ENCODE results near the gene DIAPH2. TPM values are rescaled to one million over a fixed set of nuclear protein-coding genes. Genes with fewer than 3 reads are reported as not detected.

DIAPH2 gene
- total RNA-seq, 4 donors from 2014 or later: 41.8 to 64.5 (median 54.5) TPM

GRCh38 chrX:96971812-96972211 is 287.2 kb downstream of the DIAPH2 start:
- no peak overlapping the region for H3K27ac ChIP-seq (replicated peaks in 1 of 4)
- intact Hi-C loops (cut with DNase I): no loop called here
- H3K9me3 ChIP-seq: peaks cover 0 to 6% (median 0%) of the 10 kb centered on the region in 4 donors
- H3K27me3 ChIP-seq: no peaks in the 10 kb centered on the region
- WGBS: 52% methylated on average over 4 of the region's 4 CpGs
- DNase-seq (ENCODE audit: extremely low spot score): no peak
- no peaks in the 10 kb centered on the region for H3K4me1 ChIP-seq
- no peak overlapping the region for H3K4me3 ChIP-seq
- TF ChIP-seq POLR2AphosphoS5 (IDR thresholded peaks at IDR 0.05): no peak
- no peak for TF ChIP-seq POLR2A (IDR thresholded peaks at IDR 0.05; ENCODE audit: low read depth)
- no peak for TF ChIP-seq EP300 (IDR thresholded peaks at IDR 0.05)
- TF ChIP-seq, protein P1, sequence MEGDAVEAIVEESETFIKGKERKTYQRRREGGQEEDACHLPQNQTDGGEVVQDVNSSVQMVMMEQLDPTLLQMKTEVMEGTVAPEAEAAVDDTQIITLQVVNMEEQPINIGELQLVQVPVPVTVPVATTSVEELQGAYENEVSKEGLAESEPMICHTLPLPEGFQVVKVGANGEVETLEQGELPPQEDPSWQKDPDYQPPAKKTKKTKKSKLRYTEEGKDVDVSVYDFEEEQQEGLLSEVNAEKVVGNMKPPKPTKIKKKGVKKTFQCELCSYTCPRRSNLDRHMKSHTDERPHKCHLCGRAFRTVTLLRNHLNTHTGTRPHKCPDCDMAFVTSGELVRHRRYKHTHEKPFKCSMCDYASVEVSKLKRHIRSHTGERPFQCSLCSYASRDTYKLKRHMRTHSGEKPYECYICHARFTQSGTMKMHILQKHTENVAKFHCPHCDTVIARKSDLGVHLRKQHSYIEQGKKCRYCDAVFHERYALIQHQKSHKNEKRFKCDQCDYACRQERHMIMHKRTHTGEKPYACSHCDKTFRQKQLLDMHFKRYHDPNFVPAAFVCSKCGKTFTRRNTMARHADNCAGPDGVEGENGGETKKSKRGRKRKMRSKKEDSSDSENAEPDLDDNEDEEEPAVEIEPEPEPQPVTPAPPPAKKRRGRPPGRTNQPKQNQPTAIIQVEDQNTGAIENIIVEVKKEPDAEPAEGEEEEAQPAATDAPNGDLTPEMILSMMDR (IDR thresholded peaks at IDR 0.05): no peak
- H3K36me3 ChIP-seq: no peaks in the 10 kb centered on the region

DNA sequence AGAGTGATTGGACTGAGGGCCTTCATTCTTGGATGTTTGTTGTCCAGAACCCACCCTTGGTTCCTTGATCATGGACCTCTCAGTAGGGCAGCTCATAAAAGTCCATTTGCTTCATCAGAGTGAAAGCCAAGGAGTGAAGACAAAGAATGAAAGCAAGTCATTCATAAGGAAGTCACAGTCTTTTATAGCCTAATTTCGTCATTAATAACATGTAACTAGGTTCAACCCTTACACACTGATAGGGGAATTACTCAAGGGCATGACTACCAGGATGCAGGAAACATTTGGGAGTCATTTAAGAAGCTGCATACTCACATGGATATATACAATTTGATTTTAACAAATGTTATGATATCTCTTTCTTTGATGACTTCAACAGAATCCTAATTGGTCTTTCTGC is 294.3 kb downstream of the DIAPH2 start:
- TF ChIP-seq EP300 (IDR thresholded peaks at IDR 0.05) (no peak), POLR2AphosphoS5 (IDR thresholded peaks at IDR 0.05) (no peak), POLR2A (IDR thresholded peaks at IDR 0.05; ENCODE audit: low read depth) (no peak)
- TF ChIP-seq, protein P1 (IDR thresholded peaks at IDR 0.05): no peak
- Histone ChIP-seq H3K27ac (replicated peaks in 1 of 4) (no peak overlapping the region), H3K4me3 (no peak overlapping the region), H3K9me3 (no peaks in the 10 kb centered on the region), H3K27me3 (no peaks in the 10 kb centered on the region), H3K36me3 (no peaks in the 10 kb centered on the region), H3K4me1 (no peaks in the 10 kb centered on the region)
- intact Hi-C loops (cut with DNase I): no loop called here
- WGBS: 60% methylated on average over 1 of the region's 1 CpG
- no peak for DNase-seq (ENCODE audit: extremely low spot score)

DNA sequence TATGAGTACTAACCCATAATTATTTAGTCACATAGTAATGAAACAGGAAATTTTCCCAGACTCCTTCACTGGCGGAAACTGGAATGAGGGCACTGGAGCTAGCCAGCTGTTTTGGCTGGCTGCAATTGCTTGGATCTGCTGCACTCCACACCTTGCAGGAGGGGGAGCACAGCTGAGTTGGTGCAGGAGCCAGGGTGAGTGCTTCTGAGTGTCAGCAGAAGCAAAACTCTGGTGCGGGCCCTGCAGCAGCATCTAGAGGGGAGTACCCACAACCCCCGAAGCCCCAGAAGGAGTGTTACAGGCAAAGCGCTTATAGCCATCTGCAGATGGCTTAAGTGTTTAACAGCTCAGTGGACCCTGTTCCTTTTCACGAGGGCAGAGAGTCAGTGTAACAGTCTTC is 295.1 kb downstream of the DIAPH2 start:
- intact Hi-C loops (cut with DNase I): no loop called here
- Histone ChIP-seq H3K4me3 (no peak overlapping the region), H3K27ac (replicated peaks in 1 of 4) (no peak overlapping the region), H3K9me3 (no peaks in the 10 kb centered on the region), H3K27me3 (no peaks in the 10 kb centered on the region), H3K4me1 (no peaks in the 10 kb centered on the region), H3K36me3 (no peaks in the 10 kb centered on the region)
- DNase-seq (ENCODE audit: extremely low spot score): no peak
- TF ChIP-seq POLR2AphosphoS5 (IDR thresholded peaks at IDR 0.05) (no peak), POLR2A (IDR thresholded peaks at IDR 0.05; ENCODE audit: low read depth) (no peak), EP300 (IDR thresholded peaks at IDR 0.05) (no peak)
- TF ChIP-seq, protein P1 (IDR thresholded peaks at IDR 0.05): no peak
- WGBS: 50% methylated on average over 5 of the region's 5 CpGs

- WGBS: 65% methylated on average over 1 of the region's 1 CpG
- DNase-seq (ENCODE audit: extremely low spot score): no peak
- no peaks in the 10 kb centered on the region for H3K9me3 ChIP-seq
- no peaks in the 10 kb centered on the region for H3K27me3 ChIP-seq
- TF ChIP-seq, protein P1 (IDR thresholded peaks at IDR 0.05): no peak
- no peak for TF ChIP-seq EP300 (IDR thresholded peaks at IDR 0.05)
- TF ChIP-seq POLR2A (IDR thresholded peaks at IDR 0.05; ENCODE audit: low read depth): no peak
- no peak for TF ChIP-seq POLR2AphosphoS5 (IDR thresholded peaks at IDR 0.05)
- H3K4me3 ChIP-seq: no peak overlapping the region
- no peak overlapping the region for H3K27ac ChIP-seq (replicated peaks in 1 of 4)
- H3K4me1 ChIP-seq: no peaks in the 10 kb centered on the region
- intact Hi-C loops (cut with DNase I): no loop called here
- no peaks in the 10 kb centered on the region for H3K36me3 ChIP-seq
These were observed 297.5 kb downstream of the DIAPH2 start for GRCh38 chrX:96982161-96982560.

GRCh38 chrX:96984538-96984937 is 299.9 kb downstream of the DIAPH2 start:
- 70% methylated on average over 3 of the region's 3 CpGs for WGBS

More at GRCh38 chrX:96984538-96984937, 299.9 kb downstream of the DIAPH2 start:
- no peak for DNase-seq (ENCODE audit: extremely low spot score)
- H3K9me3 ChIP-seq: no peaks in the 10 kb centered on the region
- H3K4me3 ChIP-seq: no peak overlapping the region
- H3K27ac ChIP-seq (replicated peaks in 1 of 4): no peak overlapping the region
- intact Hi-C loops (cut with DNase I): no loop called here
- H3K36me3 ChIP-seq: no peaks in the 10 kb centered on the region
- H3K4me1 ChIP-seq: no peaks in the 10 kb centered on the region
- H3K27me3 ChIP-seq: no peaks in the 10 kb centered on the region
- TF ChIP-seq POLR2A (IDR thresholded peaks at IDR 0.05; ENCODE audit: low read depth) (no peak), EP300 (IDR thresholded peaks at IDR 0.05) (no peak), POLR2AphosphoS5 (IDR thresholded peaks at IDR 0.05) (no peak)
- TF ChIP-seq, protein P1 (IDR thresholded peaks at IDR 0.05): no peak

Measured in esophagus muscularis mucosa (tissue), 4 donors.